Breast epithelium (tissue), 4 donors: Measurements from ENCODE around the gene LGR4. TPM values are rescaled to one million over a fixed set of nuclear protein-coding genes. Genes with fewer than 3 reads are reported as not detected.
A peak's percentile ranks its signal among the peaks of the same experiment; 100 is the strongest.

Source experiments
- DNase-seq, 2 donors: peaks; one replicate each; pipeline ENCODE4 v3.0.0-alpha.2; 2019; ENCODE audit warnings: low spot score in 2 of 2
- H3K27ac ChIP-seq, 2 donors: fragments of 200-600 bp; sonication (generic) in 1 of 2; one replicate each; pipeline ENCODE4 v1.5.1; 2016 to 2019; ENCODE audit warnings: mild to moderate bottlenecking in 1 of 2
- H3K27me3 ChIP-seq, 2 donors: fragments of 200-600 bp; sonication (generic) in 1 of 2; one replicate each; pipeline versions ENCODE4 v1.5.1 to v1.6.0; 2017 to 2019; ENCODE audit warnings: control low read depth in 1 of 2, mild to moderate bottlenecking in 1 of 2
- H3K36me3 ChIP-seq: fragments of 200-600 bp; one replicate; pipeline ENCODE4 v1.5.1; 2019
- H3K4me1 ChIP-seq, 2 donors: fragments of 200-600 bp; sonication (generic); one replicate each; pipeline ENCODE4 v1.5.1; 2016 to 2019; ENCODE audit warnings: control low read depth in 1 of 2
- H3K4me3 ChIP-seq, 3 donors: fragments of 200-600 bp; sonication (generic); 1 replicate in 2 of 3; 2 replicates in 1 of 3; pipeline ENCODE4 v1.5.1; 2016 to 2019; ENCODE audit warnings: mild to moderate bottlenecking in 3 of 3, moderate library complexity in 2 of 3
- H3K9me3 ChIP-seq, 2 donors: fragments of 200-600 bp; sonication (generic) in 1 of 2; one replicate each; pipeline ENCODE4 v1.5.1; 2016 to 2019; ENCODE audit warnings: control low read depth in 1 of 2
- POLR2A ChIP-seq: fragments of 450-650 bp; IDR thresholded peaks from one replicate; pipeline ENCODE4 v1.6.1; 2016; ENCODE audit warnings: antibody characterized with exemption, mild to moderate bottlenecking, moderate library complexity
- POLR2AphosphoS5 ChIP-seq, 3 donors: sonication (generic); formaldehyde crosslinking; IDR thresholded peaks; one replicate each; pipeline ENCODE4 v1.6.1; 2017; ENCODE audit warnings: antibody characterized with exemption in 3 of 3
- intact Hi-C: fragments of 100-400 bp; cut with DNase I; formaldehyde crosslinking; loops from one replicate; pipeline ENCODE4 v1.15.1; 2023; ENCODE audit warnings: low total_unique reads
- total RNA-seq, 3 donors: library from RNA; depleted of rRNA; stranded (reverse); fragments of >200 nt; gene quantifications; one replicate each; pipeline ENCODE4 v1.1.0, GENCODE V29; 2016
- TF ChIP-seq, protein P1 (sequence below), 3 donors: fragments of 450-650 bp; IDR thresholded peaks; one replicate each; pipeline ENCODE4 v1.5.1; 2016 to 2017; ENCODE audit warnings: antibody characterized with exemption in 3 of 3, mild to moderate bottlenecking in 3 of 3, moderate library complexity in 3 of 3

Gene LGR4
- total RNA-seq, 3 donors from 2014 or later, result 28.5 to 93.7 (median 34.2) TPM

DNA sequence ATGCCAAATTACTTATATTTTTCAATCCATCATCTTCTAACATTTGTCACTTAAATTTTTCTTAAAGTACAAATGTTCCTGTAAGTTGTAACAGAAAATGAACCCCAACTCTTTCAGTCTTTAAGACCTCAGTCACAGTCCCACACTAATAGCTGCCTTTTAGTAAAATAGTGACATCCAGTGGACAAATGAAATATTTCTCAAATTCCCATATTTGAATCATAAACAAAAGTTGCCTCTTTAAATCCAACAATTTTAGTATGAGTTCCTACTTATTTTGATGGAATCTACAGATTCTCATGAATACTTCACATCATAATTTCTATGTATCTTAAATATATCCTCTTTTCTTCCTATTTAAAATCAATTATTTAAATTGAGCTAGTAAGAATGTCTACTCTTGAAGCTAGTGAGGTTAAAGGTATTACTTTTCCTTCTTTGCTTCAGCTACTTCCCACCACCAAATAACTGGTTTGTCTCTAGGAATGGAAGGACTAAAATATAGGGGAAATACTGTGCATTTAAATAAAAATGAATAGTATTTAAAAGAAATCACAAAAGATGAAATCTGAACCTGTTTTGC lies 24.8 kb upstream of the LGR4 start:
- intact Hi-C loops, result no loop called here
- no peaks in the 10 kb centered on the region for H3K36me3 ChIP-seq
- no peaks in the 10 kb centered on the region for H3K9me3 ChIP-seq
- no peak overlapping the region for H3K27ac ChIP-seq
- H3K4me3 ChIP-seq, result no peak overlapping the region
- DNase-seq, result no peak
- H3K27me3 ChIP-seq, result no peaks in the 10 kb centered on the region
- H3K4me1 ChIP-seq, result peaks cover 0 to 12% of the 10 kb centered on the region in 2 donors
- no peak for TF ChIP-seq POLR2A
- TF ChIP-seq, protein P1, sequence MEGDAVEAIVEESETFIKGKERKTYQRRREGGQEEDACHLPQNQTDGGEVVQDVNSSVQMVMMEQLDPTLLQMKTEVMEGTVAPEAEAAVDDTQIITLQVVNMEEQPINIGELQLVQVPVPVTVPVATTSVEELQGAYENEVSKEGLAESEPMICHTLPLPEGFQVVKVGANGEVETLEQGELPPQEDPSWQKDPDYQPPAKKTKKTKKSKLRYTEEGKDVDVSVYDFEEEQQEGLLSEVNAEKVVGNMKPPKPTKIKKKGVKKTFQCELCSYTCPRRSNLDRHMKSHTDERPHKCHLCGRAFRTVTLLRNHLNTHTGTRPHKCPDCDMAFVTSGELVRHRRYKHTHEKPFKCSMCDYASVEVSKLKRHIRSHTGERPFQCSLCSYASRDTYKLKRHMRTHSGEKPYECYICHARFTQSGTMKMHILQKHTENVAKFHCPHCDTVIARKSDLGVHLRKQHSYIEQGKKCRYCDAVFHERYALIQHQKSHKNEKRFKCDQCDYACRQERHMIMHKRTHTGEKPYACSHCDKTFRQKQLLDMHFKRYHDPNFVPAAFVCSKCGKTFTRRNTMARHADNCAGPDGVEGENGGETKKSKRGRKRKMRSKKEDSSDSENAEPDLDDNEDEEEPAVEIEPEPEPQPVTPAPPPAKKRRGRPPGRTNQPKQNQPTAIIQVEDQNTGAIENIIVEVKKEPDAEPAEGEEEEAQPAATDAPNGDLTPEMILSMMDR (IDR thresholded peaks at IDR 0.05), result peak in 1 of 3 donors; percentile 24
- TF ChIP-seq POLR2AphosphoS5 (IDR thresholded peaks at IDR 0.05), result no peak

DNA sequence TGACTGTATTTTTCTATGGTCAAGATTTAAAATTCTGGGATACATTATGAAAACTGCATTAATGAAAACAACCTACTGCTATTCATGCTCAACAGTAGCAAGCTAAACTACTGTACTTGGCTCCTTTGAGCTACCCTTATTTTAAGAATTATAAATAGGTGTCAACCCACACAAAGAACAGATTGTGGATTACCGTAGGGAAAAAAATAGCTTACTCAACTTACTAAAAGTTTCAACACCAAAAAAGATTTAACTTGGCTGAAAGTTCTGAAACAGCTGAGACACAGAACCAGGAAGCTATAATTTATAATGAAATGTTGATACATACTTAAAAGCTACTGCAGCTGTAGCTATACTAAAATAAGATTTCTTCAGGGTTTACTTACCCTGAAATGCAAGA lies 23.9 kb upstream of the LGR4 start:
- TF ChIP-seq, protein P1 (IDR thresholded peaks at IDR 0.05), result no peak
- TF ChIP-seq POLR2AphosphoS5 (IDR thresholded peaks at IDR 0.05), result no peak
- TF ChIP-seq POLR2A, result no peak
- H3K27ac ChIP-seq, result no peak overlapping the region
- no peaks in the 10 kb centered on the region for H3K36me3 ChIP-seq
- intact Hi-C loops, result no loop called here
- H3K9me3 ChIP-seq, result no peaks in the 10 kb centered on the region
- no peak for DNase-seq
- H3K4me3 ChIP-seq, result no peak overlapping the region
- H3K4me1 ChIP-seq, result peaks cover 0 to 12% of the 10 kb centered on the region in 2 donors
- H3K27me3 ChIP-seq, result no peaks in the 10 kb centered on the region

DNA sequence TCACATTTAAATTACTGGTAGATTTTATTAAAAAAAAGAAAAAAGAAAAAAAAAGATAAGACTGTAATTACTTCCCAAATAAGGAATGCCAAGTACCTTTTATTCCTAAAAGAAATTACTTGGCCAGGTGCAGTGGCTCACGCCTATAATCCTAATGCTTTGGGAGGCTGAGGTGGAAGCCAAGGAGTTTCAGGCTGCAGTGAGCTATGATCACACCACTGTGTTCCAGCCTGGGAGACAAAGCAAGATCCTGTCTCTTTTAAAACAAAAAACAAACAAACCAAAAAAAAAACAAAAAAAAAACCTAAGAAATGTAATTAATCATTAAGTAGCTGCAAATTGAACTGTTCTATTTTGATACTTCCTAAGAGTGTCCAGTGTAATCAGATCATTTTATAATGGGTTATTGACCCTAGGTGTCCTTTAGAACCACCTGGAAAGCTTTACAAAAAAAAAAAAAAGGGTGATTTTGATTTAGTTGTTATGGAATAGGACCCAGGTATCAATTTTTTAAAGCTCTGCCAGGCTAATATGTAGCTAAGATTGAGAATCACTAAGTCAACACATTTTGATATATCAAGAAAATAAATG lies 23.2 kb upstream of the LGR4 start:
- H3K27ac ChIP-seq, result no peak overlapping the region
- H3K27me3 ChIP-seq, result no peaks in the 10 kb centered on the region
- no peak for DNase-seq
- no peak overlapping the region for H3K4me3 ChIP-seq
- no peaks in the 10 kb centered on the region for H3K9me3 ChIP-seq
- TF ChIP-seq, protein P1 (IDR thresholded peaks at IDR 0.05), result no peak
- TF ChIP-seq POLR2A, result no peak
- TF ChIP-seq POLR2AphosphoS5 (IDR thresholded peaks at IDR 0.05), result no peak
- H3K4me1 ChIP-seq, result peaks cover 0 to 12% of the 10 kb centered on the region in 2 donors
- intact Hi-C loops, result no loop called here
- H3K36me3 ChIP-seq, result no peaks in the 10 kb centered on the region

DNA sequence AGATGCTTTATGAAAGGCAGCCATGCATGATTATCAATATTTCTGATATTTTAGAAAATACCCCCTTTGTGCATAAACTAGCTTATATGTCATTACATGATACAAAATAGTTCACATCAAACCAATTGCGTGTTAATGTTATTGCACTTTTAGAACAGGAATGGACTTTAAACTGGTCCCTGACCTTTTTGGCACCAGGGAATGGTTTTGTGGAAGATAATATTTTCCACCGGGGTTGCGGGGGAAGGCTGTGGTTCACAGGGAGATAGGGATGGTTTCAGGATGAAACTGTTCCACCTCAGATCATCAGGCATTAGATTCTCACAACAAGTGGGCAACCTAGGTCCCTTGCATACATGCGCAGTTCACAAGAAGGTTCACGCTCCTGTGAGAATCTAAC lies 16.5 kb upstream of the LGR4 start:
- H3K36me3 ChIP-seq, result no peaks in the 10 kb centered on the region
- intact Hi-C loops, result no loop called here
- no peaks in the 10 kb centered on the region for H3K9me3 ChIP-seq
- no peak for DNase-seq
- TF ChIP-seq POLR2AphosphoS5 (IDR thresholded peaks at IDR 0.05) (no peak), POLR2A (no peak)
- TF ChIP-seq, protein P1 (IDR thresholded peaks at IDR 0.05), result no peak
- no peaks in the 10 kb centered on the region for H3K4me1 ChIP-seq
- H3K27me3 ChIP-seq, result no peaks in the 10 kb centered on the region
- H3K4me3 ChIP-seq, result no peak overlapping the region
- H3K27ac ChIP-seq, result no peak overlapping the region

DNA sequence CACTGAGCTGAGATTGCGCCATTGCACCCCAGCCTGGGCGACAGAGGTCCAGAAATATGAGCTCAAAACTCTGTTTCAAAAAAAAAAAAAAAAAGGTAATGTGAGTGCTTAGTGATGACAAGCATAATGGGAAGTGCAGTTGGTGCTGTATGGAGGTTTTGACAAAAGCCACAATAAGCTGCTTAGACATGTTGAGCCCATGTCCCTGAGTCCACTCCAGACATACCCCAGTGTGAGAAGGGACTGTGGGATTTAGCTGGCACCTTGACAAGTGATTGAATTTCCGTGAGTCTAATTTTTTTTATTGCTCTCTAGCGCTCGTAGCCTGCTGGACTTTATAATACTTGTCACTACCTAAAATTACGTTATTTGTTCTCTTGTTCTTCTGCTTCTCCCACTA lies 15.1 kb upstream of the LGR4 start:
- no peak for DNase-seq
- TF ChIP-seq, protein P1 (IDR thresholded peaks at IDR 0.05), result no peak
- TF ChIP-seq POLR2A (no peak), POLR2AphosphoS5 (IDR thresholded peaks at IDR 0.05) (no peak)
- no peak overlapping the region for H3K4me3 ChIP-seq
- intact Hi-C loops, result no loop called here
- no peaks in the 10 kb centered on the region for H3K4me1 ChIP-seq
- no peaks in the 10 kb centered on the region for H3K9me3 ChIP-seq
- no peaks in the 10 kb centered on the region for H3K27me3 ChIP-seq
- H3K36me3 ChIP-seq, result no peaks in the 10 kb centered on the region
- H3K27ac ChIP-seq, result no peak overlapping the region
